HG02938 (cell line): ENCODE data around the gene ATP5MG.
A peak's percentile ranks its signal among the peaks of the same experiment; 100 is the strongest.

ENCODE experiments used
- ATAC-seq: cut with Tn5 transposase; IDR thresholded peaks from one replicate; pipeline ENCODE4 v1.9.1; 2021; ENCODE audit warnings: mild to moderate bottlenecking, moderate library complexity; ENCODE audit not compliant: unreplicated experiment

ATP5MG gene

DNA sequence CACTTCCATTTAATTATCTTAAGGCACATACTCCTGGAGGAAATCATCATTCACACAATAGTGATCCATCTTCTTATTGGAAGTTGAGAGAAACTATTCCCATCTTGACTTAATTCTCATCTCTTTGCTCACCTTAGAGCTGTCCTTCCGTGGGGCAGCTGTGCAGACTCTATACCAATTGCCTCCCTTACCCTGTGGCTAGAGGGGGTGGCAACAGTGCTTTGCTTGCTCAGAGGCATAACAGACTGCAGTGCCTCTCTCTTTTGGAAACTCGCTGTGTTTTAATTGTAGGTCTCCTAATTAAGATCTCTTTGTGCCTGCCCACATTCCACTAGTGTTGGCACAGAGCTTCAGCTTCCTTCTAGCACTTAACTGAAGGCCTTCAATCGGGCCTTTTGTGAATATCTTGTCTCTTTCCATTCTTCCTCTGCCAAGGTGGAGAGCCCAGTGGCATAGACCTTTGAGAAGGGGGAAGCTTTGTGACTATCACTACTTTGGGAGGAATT is 40.4 kb downstream of the ATP5MG start:
- ATAC-seq = no peak

DNA sequence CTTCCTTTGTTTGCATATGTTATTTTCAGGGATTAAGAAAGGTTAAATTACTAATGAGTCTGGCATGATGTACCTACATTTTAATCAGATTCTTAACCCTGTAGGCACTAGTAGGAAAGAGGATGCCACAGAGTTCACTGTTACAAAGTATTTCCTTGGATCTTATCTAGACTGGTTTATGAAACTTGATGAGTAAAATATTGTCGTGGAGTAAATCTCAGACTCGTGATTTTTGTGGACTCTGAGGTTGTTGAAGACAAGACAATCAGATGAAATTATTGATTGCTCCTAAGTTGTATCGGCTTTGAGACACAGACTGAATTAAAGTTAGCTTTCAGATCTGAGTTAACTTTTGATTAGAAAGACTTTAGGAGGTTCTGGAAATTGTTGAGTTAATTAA is 40.9 kb downstream of the ATP5MG start:
- no peak for ATAC-seq

DNA sequence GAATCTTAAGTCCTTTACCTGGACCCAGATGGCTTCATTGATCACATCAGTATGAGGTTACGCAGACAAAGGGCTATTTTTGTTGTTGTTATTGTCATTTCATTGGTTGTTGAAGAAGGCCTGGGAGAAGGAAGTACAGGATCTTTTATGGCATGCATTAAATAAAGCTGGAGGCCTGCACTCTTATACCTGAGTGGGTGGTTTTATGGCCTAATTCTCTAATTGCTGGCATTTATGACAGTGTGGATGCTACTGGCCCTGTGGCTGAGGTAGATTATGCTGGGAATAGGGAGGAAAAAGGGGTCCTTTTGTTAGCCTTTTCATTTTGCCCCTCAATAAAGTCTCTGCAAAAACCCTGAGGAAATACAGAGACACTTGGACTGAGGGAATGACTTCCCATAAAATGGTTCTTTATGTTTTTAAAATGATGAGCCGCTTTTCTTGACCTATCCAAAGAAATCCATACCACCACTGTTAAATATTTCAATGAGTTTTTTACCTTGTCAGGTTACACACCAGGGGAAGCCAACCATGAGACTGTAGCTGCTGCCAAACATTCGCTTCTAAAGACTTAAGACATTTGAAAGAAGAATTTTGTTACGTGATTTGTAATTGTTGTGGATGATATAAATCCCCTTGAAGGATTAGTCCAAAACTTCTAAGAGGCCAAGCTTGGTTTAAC is 41.6 kb downstream of the ATP5MG start:
- ATAC-seq = no peak

DNA sequence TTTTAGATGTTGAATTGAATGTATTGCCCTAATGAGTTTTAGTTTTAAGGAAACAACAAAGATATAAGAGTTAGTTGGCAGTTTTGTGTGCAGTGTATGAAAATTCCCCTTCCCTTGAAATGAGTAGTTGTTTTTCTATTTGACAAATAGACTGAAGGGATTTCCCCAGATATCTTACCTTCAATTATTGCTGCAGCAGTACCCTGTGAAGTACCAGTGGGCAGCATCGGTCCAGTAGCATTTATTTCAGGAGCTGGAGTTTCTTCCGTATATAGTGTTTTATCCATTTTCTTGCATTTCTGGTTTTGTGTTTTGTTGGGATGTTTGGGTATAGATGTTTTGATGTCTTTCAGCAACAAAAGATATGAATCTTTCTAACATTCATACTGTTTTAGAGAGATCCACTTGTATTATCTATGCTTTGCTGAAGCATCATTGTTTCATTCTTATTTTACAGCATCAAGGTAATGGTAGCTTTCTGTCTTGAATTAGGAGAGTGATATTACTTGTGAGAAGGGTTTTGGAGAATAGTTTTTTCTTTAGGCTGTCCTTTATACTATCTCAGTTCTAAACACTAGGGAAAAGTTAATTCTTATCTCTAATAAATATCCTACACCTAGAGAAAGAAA is 42.3 kb downstream of the ATP5MG start:
- ATAC-seq = no peak

DNA sequence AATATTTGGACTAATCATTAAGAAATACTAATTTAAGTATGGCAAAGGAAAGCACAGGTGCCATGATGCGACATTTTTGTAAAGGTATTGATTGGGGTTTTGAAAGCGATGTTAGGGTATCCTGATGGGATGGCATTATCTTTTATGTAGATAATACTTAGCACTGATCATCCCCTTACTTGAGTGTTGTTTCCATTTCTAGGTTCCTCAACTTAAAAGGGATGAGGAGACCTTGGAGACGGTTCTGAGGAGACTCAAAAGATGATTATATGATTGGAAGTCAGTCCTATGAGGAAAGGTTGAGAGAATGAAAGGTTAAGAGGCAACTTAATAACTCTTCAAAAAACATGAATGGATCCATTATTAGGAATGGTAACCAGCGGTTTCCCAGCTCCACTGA is 46.0 kb downstream of the ATP5MG start:
- ATAC-seq = no peak

DNA sequence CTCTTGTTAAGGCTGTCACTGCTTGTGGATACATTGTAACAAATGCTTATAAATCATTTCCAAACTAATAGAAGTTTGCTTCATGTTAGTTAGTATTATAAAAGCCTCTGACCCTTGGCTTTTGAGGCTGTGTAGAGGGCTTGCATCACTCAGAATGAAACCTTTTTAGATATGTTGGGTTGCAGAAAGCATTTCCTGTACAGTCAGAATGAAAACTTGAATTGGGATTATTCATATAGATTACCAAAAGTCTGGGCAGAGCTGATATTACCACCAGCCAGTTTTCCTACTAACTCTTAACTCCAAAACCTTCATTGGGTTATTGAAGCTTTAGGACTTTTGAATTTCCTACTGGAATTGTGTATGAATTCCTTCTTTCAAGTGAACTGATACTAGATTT is 46.9 kb downstream of the ATP5MG start:
- ATAC-seq = peak; percentile 85

DNA sequence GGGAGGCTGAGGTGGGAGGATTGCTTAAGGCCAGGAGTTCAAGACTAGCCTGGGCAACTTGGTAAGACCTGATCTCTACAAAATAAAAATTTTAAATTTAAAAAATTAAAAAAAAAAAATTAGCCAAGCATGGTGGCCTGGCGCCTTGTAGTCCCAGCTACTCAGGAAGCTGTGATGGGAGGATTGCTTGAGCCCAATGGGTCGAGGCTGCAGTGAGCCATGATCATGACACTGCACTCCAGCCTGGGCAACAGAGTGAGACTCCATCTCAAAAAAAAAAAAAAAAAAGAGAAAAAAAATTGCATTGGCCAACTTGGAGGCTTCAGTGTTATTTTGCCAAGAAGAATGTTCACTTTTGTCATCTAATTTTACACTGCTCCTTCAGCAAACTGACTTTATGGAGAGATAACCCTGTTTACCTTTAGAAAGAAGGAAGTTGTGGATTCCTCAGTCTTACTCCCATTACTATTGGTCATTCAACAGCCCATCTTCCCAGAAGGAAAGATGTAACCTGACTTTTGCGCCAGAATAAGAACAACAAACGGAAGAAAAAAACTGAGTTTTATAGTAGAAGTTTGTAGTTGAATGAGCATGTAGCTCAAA is 48.0 kb downstream of the ATP5MG start:
- ATAC-seq = no peak

DNA sequence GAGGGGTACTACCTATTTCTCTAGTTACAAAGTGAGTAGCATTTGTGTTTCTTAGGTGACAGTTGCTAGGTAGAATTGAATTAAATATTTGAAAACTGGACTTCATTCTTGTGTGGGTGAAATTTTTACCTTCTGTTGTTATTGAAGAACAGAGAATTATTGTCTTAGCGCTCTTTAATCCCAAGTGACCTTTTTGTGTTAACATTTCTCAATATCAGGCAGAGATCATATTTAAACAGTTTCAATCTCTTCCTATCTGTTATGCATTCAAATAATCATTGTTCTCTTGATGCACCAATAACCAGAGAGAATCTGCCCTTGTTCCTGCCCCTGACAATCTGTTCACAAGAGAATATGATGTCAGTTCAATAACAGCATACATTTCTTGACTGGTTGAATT is 49.0 kb downstream of the ATP5MG start:
- ATAC-seq = no peak
